ENCODE measurements around the gene UQCRC1.

- TF ChIP-seq POLR2A (IDR thresholded peaks at IDR 0.05; ENCODE audit: extremely low read depth, insufficient read length) (no peak), MAX (IDR thresholded peaks at IDR 0.05; ENCODE audit: low read depth, low read length) (no peak), CTCF (IDR thresholded peaks at IDR 0.05; ENCODE audit: low read depth, low read length) (no peak)
Observed at GRCh38 chr3:48595075-48595525, 14.3 kb downstream of the UQCRC1 start, which contains the start of gene COL7A1.

Data from NB4 (cell line).